IPS-11a (cell line): ENCODE data around the gene ATP10B.
A peak's percentile ranks its signal among the peaks of the same experiment; 100 is the strongest.
"Not testable (repeated sequence)": the region's sequence is repeated elsewhere in the genome, so short reads cannot be mapped to it uniquely, and the experiment has no call there.

Source experiments
- H3K4me3 ChIP-seq: one replicate; pipeline ENCODE4 v1.5.1; 2013; ENCODE audit warnings: low read depth, low read length, control low read depth

The ATP10B gene

DNA sequence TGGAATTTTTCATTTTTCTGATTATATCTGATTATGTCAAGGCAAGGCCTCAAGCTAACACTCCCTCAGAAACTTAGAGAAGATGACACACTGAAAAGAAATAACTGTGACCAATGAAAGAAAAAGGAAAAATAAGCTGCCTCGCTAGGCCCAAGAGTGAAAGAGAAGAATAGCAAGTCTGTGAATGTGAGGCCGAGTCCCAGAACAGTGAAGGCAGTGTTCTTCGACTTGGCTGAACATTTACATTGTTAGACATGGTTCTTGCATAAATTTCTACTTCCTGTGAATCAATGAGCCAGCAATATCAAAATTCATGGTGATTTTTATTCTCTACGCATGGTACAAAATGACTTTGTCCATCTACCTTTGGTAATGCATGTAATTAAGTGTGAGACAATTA lies at the start of gene ATP10B:
ATP10B (minus strand) TSS at position 163 of the 400 bp plus-strand sequence. CDS start 164,137 bp downstream, outside the sequence.
- no peak within 1 kb of the TSS for H3K4me3 ChIP-seq

DNA sequence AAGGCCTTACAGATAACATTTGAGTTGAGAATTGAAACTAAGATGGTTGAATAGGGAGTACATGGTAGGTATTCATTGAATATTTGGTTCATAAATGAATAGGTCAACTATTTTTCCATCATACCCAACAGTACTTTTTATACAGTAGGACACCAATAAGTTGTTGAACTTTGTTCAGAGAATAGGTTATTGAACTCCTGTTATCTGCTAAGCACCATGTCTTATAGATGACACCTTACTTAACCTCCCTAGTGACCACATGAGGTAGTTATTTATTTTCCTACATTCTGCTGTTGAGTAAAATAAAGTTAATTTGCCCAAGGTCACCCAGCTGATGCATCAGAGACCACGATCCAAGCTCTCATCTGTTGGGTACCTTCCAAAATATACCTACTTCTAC lies 49.6 kb upstream of the ATP10B start:
- H3K4me3 ChIP-seq, result no peak overlapping the region

DNA sequence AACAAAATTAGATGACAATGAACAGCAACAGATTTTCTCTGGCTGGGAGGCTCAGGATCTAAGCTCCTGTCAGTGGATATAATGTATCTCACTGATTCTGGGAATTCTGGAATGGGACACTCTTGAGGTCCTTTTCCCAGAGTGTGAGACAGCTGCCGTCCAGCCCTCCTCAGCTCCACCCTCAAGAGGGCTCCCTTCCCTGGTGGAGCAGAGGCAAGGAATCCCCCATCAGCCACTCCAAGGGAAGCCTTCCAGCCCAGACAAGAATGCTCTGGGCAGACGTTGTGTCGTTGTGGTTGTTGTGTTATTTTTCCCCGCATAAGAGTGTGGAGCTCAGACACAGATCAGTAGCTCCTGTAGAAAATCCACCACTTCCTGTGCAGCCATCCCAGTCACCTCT lies 47.7 kb upstream of the ATP10B start:
- no peak overlapping the region for H3K4me3 ChIP-seq

DNA sequence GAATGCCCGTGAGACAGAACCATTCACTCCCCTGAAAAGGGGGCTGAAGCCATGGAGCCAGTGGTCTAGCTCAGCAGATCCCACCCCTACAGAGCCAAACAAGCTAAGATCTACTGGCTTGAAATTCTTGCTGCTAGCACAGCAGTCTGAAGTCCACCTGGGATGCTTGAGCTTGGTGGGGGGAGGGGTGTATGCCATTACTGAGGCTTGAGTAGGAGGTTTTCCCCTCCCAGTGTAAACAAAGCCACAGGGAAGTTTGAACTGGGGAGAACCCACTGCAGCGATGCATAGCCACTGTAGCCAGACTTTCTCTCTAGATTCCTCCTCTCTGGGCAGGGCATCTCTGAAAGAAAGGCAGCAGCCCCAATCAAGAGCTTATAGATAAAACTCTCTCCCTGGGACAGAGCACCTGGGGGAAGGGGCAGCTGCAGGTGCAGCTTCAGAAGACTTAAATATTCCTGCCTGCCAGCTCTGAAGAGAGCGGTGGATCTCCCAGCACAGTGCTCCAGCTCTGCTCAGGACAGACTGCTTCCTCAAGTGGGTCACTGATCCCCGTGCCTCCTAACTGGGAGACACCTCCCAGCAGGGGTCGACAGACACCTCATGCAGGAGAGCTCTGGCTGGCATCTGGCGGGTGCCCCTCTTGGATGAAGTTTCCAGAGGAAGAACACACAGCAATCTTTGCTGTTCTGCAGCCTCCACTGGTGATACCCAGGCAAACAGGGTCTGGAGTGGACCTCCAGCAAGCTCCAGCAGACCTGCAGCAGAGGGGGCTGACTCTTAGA lies 41.4 kb upstream of the ATP10B start:
- not testable (repeated sequence) for H3K4me3 ChIP-seq

DNA sequence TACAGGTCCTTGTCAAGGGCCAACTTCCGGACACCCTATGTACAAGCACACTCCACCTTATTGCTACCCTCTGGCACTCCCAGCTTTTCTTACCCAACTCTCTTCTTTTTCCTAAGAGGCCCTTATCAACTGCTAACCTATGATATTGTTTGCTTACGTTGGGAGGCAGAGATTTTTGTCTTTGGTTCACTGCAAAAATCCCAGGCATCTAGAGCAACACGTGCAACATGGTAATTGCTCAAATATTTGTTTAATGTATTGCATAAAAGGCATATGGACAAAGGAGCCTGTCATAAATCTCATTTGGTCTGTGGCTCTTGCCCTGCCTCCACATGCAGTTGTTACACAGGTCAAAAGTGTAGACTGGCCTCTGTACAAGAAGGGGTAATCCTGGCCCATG lies 35.8 kb upstream of the ATP10B start:
- no peak overlapping the region for H3K4me3 ChIP-seq

DNA sequence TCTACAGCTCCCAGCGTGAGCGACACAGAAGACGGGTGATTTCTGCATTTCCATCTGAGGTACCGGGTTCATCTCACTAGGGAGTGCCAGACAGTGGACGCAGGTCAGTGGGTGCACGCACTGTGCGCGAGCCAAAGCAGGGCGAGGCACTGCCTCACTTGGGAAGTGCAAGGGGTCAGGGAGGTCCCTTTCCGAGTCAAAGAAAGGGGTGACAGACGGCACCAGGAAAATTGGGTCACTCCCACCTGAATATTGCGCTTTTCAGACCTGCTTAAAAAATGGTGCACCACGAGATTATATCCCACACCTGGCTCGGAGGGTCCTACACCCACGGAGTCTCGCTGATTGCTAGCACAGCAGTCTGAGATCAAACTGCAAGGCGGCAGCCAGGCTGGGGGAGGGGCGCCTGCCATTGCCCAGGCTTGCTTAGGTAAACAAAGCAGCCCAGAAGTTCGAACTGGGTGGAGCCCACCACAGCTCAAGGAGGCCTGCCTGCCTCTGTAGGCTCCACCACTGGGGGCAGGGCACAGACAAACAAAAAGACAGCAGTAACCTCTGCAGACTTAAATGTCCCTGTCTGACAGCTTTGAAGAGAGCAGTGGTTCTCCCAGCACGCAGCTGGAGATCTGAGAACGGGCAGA lies 21.7 kb upstream of the ATP10B start:
- peak overlapping the region; percentile 25 for H3K4me3 ChIP-seq

DNA sequence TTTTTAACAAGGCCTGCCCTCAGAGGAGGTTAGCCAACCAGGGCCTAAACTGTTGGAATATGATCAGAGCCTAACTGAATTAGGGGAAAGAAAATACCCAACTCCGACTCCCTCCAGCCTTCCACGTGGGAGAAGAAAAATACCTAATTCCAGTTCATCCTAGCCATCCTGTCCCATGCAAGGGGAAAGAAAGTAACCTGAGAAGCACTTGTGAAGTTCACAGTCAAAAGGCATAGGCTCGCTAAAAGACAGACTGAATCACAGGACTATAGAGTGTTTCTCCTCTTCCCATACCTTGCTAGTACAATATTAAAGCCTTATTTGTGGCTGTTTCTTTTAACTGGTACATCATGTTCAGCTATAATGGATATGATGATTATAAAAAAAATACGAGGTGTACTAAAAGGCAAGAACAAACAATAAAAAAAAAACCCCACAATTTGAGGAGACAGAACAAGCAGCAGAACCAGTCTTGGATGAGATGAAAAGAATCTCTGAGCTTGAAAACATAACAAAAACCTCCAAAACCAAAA lies 18.0 kb upstream of the ATP10B start:
- no peak overlapping the region for H3K4me3 ChIP-seq

DNA sequence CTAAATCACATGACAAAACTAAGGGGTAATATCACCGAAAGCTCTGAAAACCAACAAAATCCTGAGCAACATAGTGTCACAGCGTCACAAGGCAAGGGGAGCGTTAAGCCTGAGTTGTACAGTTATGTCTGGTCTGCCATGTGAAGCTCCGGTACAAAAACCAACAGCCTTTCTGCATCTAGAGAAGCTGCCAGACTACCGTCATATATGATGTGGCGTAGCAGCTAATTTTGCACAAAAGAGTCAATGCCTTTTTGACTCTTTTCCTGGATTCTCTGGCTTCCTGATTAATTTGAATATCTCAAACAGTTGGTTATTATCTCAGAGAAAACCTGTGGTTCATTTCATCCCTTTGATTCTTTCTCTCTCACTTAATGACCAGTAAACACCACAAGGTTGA lies 16.0 kb upstream of the ATP10B start:
- H3K4me3 ChIP-seq, result no peak overlapping the region

- no peak overlapping the region for H3K4me3 ChIP-seq
These were observed 560 bp downstream of the ATP10B start for GRCh38 chr5:160851451-160851850.

DNA sequence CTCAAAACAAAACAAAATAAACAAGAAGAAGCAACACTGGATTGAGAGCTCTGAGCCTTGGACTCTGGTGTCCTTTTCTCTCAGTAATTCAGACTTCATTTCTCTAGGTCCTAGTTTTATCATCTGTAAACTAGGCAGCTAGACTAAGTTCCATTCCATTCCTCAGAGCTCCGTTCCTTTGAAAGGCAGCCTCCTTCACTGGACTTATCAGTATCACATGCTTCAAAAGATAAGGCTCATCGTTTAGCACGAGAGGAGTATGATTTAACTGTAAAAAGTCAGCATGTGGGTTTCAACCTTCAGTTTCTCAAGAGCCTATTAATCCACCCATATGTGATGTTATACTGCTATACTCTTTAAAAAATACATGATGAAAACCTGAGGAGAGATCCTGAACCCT lies 1.6 kb downstream of the ATP10B start:
- H3K4me3 ChIP-seq, result no peak overlapping the region

- H3K4me3 ChIP-seq, result no peak overlapping the region
These were observed 4.4 kb downstream of the ATP10B start for GRCh38 chr5:160847526-160848085.

GRCh38 chr5:160846642-160847041 lies 5.4 kb downstream of the ATP10B start:
- no peak overlapping the region for H3K4me3 ChIP-seq

DNA sequence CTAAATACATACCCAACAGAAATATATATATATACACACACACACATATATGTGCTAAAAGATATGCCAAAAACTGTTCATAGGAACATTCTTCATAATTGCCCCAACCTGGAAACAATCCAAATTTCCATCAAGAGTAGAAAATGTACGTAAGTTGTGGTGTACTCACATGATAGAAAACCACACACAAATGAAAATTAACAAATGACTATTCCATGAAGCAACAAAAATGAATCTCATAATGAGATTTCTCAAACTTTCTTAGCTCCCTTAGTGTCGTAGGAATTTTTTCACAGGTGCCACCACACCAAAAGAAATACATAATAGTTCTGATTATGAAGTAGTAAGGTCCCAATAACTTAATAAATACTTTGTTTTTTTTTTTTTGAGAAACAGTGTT lies 7.8 kb downstream of the ATP10B start:
- H3K4me3 ChIP-seq, result no peak overlapping the region

DNA sequence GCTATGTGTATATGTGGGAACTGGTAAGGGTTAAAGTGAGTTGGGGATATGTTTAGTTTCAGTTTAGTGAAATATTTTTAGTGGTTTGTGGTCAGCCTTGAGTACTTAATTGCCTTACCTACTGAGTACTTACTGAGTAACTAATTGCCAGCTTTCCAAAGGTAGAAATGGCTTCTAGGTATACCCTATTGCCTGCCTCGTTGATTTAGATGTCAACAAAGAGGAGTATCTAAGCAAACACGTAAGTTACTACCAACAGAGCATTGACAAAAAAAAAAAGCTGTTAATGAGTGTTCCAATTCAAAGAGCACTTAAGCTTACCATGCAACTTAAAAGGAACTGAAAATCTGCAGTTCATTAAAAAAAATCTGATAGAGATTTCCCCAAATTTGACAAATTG lies 8.8 kb downstream of the ATP10B start:
- no peak overlapping the region for H3K4me3 ChIP-seq

- no peak overlapping the region for H3K4me3 ChIP-seq
These were observed 14.0 kb downstream of the ATP10B start for GRCh38 chr5:160837749-160838593.

DNA sequence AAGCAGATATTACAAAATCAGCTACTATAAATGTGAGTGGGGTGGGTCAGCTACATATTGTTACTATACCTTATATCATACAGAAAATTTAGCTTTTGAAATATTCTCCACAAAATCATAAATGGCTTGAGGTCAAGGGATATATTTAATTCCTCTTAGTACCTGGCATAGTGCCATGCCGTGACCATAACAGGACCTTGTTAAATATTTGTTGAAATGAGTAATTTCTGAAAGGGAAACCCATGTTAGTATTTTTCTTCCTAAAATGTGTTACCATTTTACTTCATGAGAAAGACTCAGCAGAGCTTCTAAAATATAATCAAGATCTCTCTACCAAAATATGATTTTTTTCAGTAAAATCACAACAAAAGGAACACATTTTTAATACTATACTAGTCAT lies 14.8 kb downstream of the ATP10B start:
- no peak overlapping the region for H3K4me3 ChIP-seq

DNA sequence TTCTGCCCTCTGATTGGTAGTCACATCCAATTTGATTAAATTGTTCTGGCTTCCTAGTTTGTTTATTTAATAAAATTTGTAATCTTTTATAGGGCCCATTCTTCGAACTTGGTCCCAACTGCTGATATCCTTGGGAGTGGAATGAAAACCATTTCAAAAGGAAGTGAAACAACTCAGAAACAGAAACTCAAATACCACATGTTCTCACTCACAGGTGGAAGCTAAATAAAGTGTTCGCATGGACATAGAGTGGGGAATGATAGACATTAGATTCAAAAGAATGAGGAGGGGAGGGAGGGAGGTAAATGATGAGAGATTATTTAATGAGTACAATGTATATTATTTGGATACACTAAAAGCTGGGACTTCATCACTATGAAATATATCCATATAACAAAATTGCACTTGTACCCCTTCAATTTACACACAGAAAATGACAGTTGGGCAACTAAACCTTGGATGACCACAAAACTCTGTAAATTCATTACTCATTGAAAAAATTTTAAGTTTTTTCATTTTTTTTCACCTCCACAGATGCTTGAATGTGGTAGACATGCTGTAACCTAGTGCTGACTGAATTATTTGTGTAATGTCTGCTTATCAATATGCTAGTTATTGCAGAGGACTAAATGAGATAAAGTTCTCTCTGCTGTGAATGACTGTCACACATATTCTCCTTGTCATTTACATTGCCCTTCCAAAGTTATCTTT lies 16.0 kb downstream of the ATP10B start:
- no peak overlapping the region for H3K4me3 ChIP-seq

DNA sequence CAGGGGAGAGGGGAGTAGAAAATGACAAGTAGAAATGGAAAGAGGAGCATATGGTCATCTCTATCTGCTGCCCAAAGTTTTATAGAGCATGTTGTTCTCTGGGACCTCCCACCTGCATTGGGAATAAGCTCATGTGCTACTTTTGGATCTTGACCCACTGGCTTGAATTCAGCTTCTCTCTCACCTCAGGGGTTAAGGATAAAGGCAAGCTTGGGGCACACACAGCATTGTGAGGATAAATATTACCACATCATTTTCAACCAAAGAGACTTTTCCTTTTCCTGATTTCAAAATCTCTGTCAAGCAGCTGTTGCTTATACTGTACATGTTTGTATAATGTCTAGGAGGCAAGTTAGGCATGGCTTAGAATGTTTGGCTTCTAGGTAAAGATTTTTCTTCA lies 16.6 kb downstream of the ATP10B start:
- H3K4me3 ChIP-seq, result no peak overlapping the region

GRCh38 chr5:160833806-160834205 lies 18.2 kb downstream of the ATP10B start:
- no peak overlapping the region for H3K4me3 ChIP-seq

DNA sequence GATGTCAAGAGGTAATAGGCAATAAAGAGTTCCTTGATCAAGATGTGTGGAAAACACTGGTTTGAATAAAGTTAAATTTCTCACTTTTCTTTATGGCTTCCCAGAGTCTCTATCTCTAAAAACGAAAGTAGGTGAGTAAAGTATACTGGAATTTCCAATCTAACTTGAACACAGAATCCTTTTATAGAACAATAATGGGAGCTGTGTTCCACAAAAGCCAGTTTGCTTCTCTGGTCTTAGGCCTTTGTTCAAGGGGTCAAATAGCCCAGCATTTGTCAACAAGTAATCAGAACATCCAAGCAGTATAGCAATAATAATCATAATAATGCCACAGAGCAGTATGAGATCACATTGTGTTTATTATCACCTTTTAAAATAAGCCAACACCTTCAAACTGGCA lies 20.2 kb downstream of the ATP10B start:
- H3K4me3 ChIP-seq, result no peak overlapping the region
